Loucy (cell line): Measurements from ENCODE around the gene LRIG3.

Experiments
- H2AFZ ChIP-seq: fragments of 200-600 bp; sonication (generic); 2 replicates; pipeline ENCODE4 v1.6.0; 2016; ENCODE audit warnings: antibody characterized with exemption, mild to moderate bottlenecking, low read length, moderate library complexity
- H3F3A ChIP-seq: fragments of 200-600 bp; 2 replicates; pipeline ENCODE4 v1.6.0; 2016; ENCODE audit warnings: antibody characterized with exemption, low read depth, mild to moderate bottlenecking
- H3K27me3 ChIP-seq: fragments of 200-600 bp; sonication (generic); 2 replicates; pipeline ENCODE4 v1.6.1; 2014; ENCODE audit warnings: low read length, mild to moderate bottlenecking; ENCODE audit not compliant: insufficient read depth, poor library complexity, severe bottlenecking
- H3K36me3 ChIP-seq: fragments of 200-600 bp; sonication (generic); 2 replicates; pipeline ENCODE4 v1.6.1; 2016; ENCODE audit warnings: low read length; ENCODE audit not compliant: insufficient read depth
- H3K4me1 ChIP-seq: fragments of 200-600 bp; sonication (generic); 2 replicates; pipeline ENCODE4 v1.5.1; 2014; ENCODE audit warnings: low read length, mild to moderate bottlenecking; ENCODE audit not compliant: insufficient read depth, poor library complexity, severe bottlenecking
- H3K4me2 ChIP-seq: fragments of 200-600 bp; sonication (generic); 2 replicates; pipeline ENCODE4 v1.6.0; 2014; ENCODE audit warnings: antibody characterized with exemption, low read length, low read depth, mild to moderate bottlenecking; ENCODE audit not compliant: poor library complexity, severe bottlenecking
- H3K4me3 ChIP-seq: fragments of 200-600 bp; sonication (generic); 2 replicates; pipeline ENCODE4 v1.5.1; 2014; ENCODE audit warnings: low read length, mild to moderate bottlenecking, mixed read lengths; ENCODE audit not compliant: poor library complexity, severe bottlenecking
- H3K79me2 ChIP-seq: fragments of 200-600 bp; sonication (generic); 2 replicates; pipeline ENCODE4 v1.6.1; 2014; ENCODE audit warnings: low read length; ENCODE audit not compliant: insufficient read depth
- H3K9ac ChIP-seq: fragments of 200-600 bp; sonication (generic); 2 replicates; pipeline ENCODE4 v1.6.0; 2014; ENCODE audit warnings: mild to moderate bottlenecking, low read depth, low read length, moderate library complexity; ENCODE audit not compliant: poor library complexity, severe bottlenecking
- H3K9me2 ChIP-seq: fragments of 200-600 bp; sonication (generic); replicated peaks from 2 replicates; pipeline ENCODE4 v1.6.1; 2016; ENCODE audit warnings: low read depth, low read length, mixed read lengths
- H3K9me3 ChIP-seq: fragments of 200-600 bp; sonication (generic); 2 replicates; pipeline ENCODE4 v1.6.1; 2014; ENCODE audit warnings: mild to moderate bottlenecking, antibody characterized with exemption, low read length, low read depth; ENCODE audit not compliant: insufficient read depth
- H4K20me1 ChIP-seq: fragments of 200-600 bp; sonication (generic); 2 replicates; pipeline ENCODE4 v1.6.0; 2014; ENCODE audit warnings: antibody characterized with exemption, low read length, mild to moderate bottlenecking; ENCODE audit not compliant: insufficient read depth, poor library complexity, severe bottlenecking
- CTCF ChIP-seq: fragments of 200-600 bp; sonication (generic); conservative IDR thresholded peaks from 2 replicates; pipeline ENCODE4 v1.5.1; 2014; ENCODE audit warnings: mild to moderate bottlenecking, antibody characterized with exemption, low read length
- EZH2phosphoT487 ChIP-seq: fragments of 200-600 bp; IDR thresholded peaks from 2 replicates; pipeline ENCODE4 v1.6.1; 2018; ENCODE audit warnings: antibody characterized with exemption, mild to moderate bottlenecking, moderate library complexity, borderline replicate concordance

Gene LRIG3

DNA sequence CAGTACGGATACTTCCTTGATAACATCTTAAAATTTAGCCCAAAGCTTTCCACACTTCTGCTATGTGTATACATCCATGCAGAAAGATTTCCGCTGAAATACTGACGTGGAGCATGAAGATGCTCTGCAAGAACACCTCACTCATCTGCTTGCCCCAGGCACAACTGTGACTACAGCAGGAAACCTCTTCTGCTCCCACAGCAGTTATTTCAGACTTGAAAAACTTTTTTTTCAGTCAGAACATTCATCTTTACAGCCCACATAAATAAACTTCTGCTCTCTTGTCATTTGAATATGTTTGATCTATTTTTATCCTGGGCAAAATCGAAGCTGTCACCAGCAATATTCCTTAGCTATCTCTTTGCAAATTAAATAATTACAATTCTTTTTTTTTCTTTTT, 6.8 kb upstream of the LRIG3 start:
- H3K9me2 ChIP-seq, result no peaks in the 10 kb centered on the region
- H3K4me3 ChIP-seq, result no peak overlapping the region
- H3K9me3 ChIP-seq, result no peaks in the 10 kb centered on the region
- H3K4me1 ChIP-seq, result no peaks in the 10 kb centered on the region
- H3K9ac ChIP-seq, result no peak overlapping the region
- H3F3A ChIP-seq, result no peaks in the 10 kb centered on the region
- H2AFZ ChIP-seq, result no peak overlapping the region
- no peaks in the 10 kb centered on the region for H3K36me3 ChIP-seq
- H3K27me3 ChIP-seq, result no peaks in the 10 kb centered on the region
- H4K20me1 ChIP-seq, result no peaks in the 10 kb centered on the region
- no peaks in the 10 kb centered on the region for H3K79me2 ChIP-seq
- H3K4me2 ChIP-seq, result no peak overlapping the region
- TF ChIP-seq EZH2phosphoT487 (no peak), CTCF (no peak)

DNA sequence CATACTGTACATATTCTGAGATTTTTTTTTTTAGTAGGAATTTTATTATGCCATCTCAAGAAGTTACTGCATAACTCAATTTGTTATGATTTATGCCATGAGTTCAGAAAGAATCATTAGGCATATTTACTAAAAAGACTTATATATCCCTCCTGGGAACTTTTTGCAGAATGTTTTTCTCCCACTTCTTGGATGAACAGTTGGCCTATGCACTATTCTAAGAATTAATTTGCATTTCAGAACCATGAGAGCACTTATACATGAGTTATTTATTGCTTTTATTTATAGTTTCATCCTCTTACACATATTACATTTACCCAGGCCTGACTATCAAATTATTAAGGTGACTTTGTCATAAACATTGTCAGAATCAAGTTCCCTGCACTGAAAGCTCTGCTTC, 6.3 kb upstream of the LRIG3 start:
- TF ChIP-seq EZH2phosphoT487, result no peak
- no peak for TF ChIP-seq CTCF
- Histone ChIP-seq H3F3A (no peaks in the 10 kb centered on the region), H3K9me3 (no peaks in the 10 kb centered on the region), H3K4me3 (no peak overlapping the region), H3K9ac (no peak overlapping the region), H3K36me3 (no peaks in the 10 kb centered on the region), H3K9me2 (no peaks in the 10 kb centered on the region), H2AFZ (no peak overlapping the region), H4K20me1 (no peaks in the 10 kb centered on the region), H3K4me1 (no peaks in the 10 kb centered on the region), H3K79me2 (no peaks in the 10 kb centered on the region), H3K27me3 (no peaks in the 10 kb centered on the region), H3K4me2 (no peak overlapping the region)

GRCh38 chr12:58925751-58926150, 5.4 kb upstream of the LRIG3 start:
- no peak overlapping the region for H3K4me2 ChIP-seq
- H3K9ac ChIP-seq, result no peak overlapping the region
- H3K9me3 ChIP-seq, result no peaks in the 10 kb centered on the region
- H3K4me1 ChIP-seq, result no peaks in the 10 kb centered on the region
- H3K36me3 ChIP-seq, result no peaks in the 10 kb centered on the region
- no peaks in the 10 kb centered on the region for H3F3A ChIP-seq
- no peak overlapping the region for H3K4me3 ChIP-seq
- no peaks in the 10 kb centered on the region for H3K79me2 ChIP-seq
- no peaks in the 10 kb centered on the region for H3K27me3 ChIP-seq
- no peaks in the 10 kb centered on the region for H3K9me2 ChIP-seq
- TF ChIP-seq EZH2phosphoT487, result no peak
- no peak for TF ChIP-seq CTCF
- no peaks in the 10 kb centered on the region for H4K20me1 ChIP-seq
- H2AFZ ChIP-seq, result no peak overlapping the region
